Endodermal cell (in vitro differentiated cells): ENCODE results near the gene DHRS2. TPM values are rescaled to one million over a fixed set of nuclear protein-coding genes. Genes with fewer than 3 reads are reported as not detected.
"Not testable (repeated sequence)": the region's sequence is repeated elsewhere in the genome, so short reads cannot be mapped to it uniquely, and the experiment has no call there.

ENCODE experiments used
- DNase-seq: peaks from one replicate; pipeline ENCODE4 v3.0.0-alpha.2; 2017
- H3K27ac ChIP-seq: 2 replicates; pipeline ENCODE4 v1.5.1; 2013; ENCODE audit warnings: mild to moderate bottlenecking, low read depth, low read length, moderate library complexity
- H3K27me3 ChIP-seq: 2 replicates; pipeline ENCODE4 v1.6.1; 2013; ENCODE audit warnings: mild to moderate bottlenecking, low read length, moderate library complexity; ENCODE audit not compliant: insufficient read depth, control insufficient read depth, poor library complexity, severe bottlenecking
- H3K36me3 ChIP-seq: 2 replicates; pipeline ENCODE4 v1.7.0; 2013; ENCODE audit warnings: mild to moderate bottlenecking, low read length, moderate library complexity; ENCODE audit not compliant: control insufficient read depth, insufficient read depth
- H3K4me1 ChIP-seq: one replicate; pipeline ENCODE4 v1.7.0; 2013; ENCODE audit warnings: low read length; ENCODE audit not compliant: control insufficient read depth, insufficient read depth
- H3K4me3 ChIP-seq: 2 replicates; pipeline ENCODE4 v1.5.1; 2013; ENCODE audit warnings: mild to moderate bottlenecking, low read length, moderate library complexity
- H3K9ac ChIP-seq: 2 replicates; pipeline ENCODE4 v1.6.1; 2013; ENCODE audit warnings: mild to moderate bottlenecking, low read length, moderate library complexity; ENCODE audit not compliant: poor library complexity, severe bottlenecking; ENCODE audit errors: extremely low read depth
- H3K9me3 ChIP-seq: 2 replicates; pipeline ENCODE4 v1.6.1; 2013; ENCODE audit warnings: mild to moderate bottlenecking, low read length, moderate library complexity; ENCODE audit not compliant: control insufficient read depth
- H3K27ac Mint-ChIP-seq: 2 replicates; pipeline ENCODE4 v1.8.0; 2020; ENCODE audit warnings: mixed read lengths
- H3K27me3 Mint-ChIP-seq: 2 replicates; pipeline ENCODE4 v1.8.0; 2021; ENCODE audit warnings: mild to moderate bottlenecking, mixed read lengths; ENCODE audit not compliant: insufficient read depth
- H3K36me3 Mint-ChIP-seq: 2 replicates; pipeline ENCODE4 v1.8.0; 2020; ENCODE audit warnings: low read depth, mixed read lengths
- H3K4me1 Mint-ChIP-seq: 2 replicates; pipeline ENCODE4 v1.8.0; 2020; ENCODE audit warnings: mixed read lengths
- H3K4me3 Mint-ChIP-seq: 2 replicates; pipeline ENCODE4 v1.8.0; 2020; ENCODE audit warnings: mild to moderate bottlenecking, moderate library complexity, mixed read lengths
- H3K9me3 Mint-ChIP-seq: 2 replicates; pipeline ENCODE4 v1.8.0; 2020; ENCODE audit warnings: mild to moderate bottlenecking, mixed read lengths
- WGBS, 2 experiments: methylation state at CpG; one replicate each; pipeline versions ENCODE4 v1.1.5 to v1.1.7; 2013; ENCODE audit warnings: missing lambda C conversion rate in 2 of 2, mixed read lengths in 1 of 2; ENCODE audit not compliant: insufficient coverage in 1 of 2, insufficient read length in 1 of 2; 5-methylcytosine and 5-hydroxymethylcytosine counted together
- total RNA-seq, 2 donors: library from RNA; stranded (reverse); fragmentation: NEBNext Ultra II Directional in 1 of 2; extraction: Animal tissue kit (Norgen Biotek cat#: 25700) in 1 of 2; gene quantifications; 2 replicates in 1 of 2; 3 replicates in 1 of 2; pipeline ENCODE4 v1.2.1, GENCODE V29; 2021
- TF ChIP-seq, protein P1 (sequence below): fragments of 200-600 bp; sonication (generic); conservative IDR thresholded peaks from 2 replicates; pipeline ENCODE4 v1.5.0; 2021; ENCODE audit warnings: antibody characterized with exemption, mild to moderate bottlenecking

Gene DHRS2
- total RNA-seq, 2 donors from 2014 or later: 0.66 to 1.2 TPM

DNA sequence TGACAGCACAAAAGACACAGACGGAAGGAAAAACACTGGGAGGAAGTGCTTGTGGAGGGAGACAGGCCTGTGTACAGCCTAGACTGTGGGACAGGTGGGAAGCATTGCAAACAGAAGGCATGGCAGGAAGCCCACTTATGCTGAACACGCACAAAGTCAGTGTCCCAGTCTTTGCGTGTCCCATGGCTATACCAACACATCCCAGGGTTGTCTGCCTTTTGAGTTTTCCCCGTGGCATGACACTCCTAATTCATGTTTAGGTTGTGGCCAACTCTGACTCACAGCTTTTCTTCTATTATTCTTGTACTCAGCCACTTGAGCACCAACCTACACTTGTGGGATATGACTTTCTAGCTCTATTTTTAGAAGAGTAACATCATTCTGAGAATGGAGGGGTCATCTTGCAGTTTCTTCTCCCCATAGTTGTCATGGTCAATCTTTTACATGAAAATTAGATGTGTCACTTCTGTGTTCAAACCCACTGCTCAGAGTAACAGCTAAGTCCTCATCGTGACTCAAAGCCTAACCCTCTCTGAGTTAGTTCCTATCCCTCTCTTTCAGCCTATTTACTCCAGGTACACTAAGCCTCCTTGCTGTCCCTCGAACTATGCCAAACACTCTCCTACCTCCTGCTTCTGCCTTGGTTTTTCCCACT, 30.1 kb upstream of the DHRS2 start:
- Mint-ChIP-seq H3K27me3 (peaks cover 9% of the 10 kb centered on the region), H3K9me3 (peaks cover 16% of the 10 kb centered on the region), H3K36me3 (no peaks in the 10 kb centered on the region), H3K4me3 (no peak overlapping the region), H3K4me1 (peaks cover 5% of the 10 kb centered on the region), H3K27ac (no peak overlapping the region)
- peaks cover 4% of the 10 kb centered on the region for H3K4me1 ChIP-seq
- H3K9ac ChIP-seq: no peak overlapping the region
- H3K4me3 ChIP-seq: no peak overlapping the region
- no peaks in the 10 kb centered on the region for H3K27me3 ChIP-seq
- no peak overlapping the region for H3K27ac ChIP-seq
- DNase-seq: no peak
- H3K36me3 ChIP-seq: no peaks in the 10 kb centered on the region
- 81 to 89% methylated on average over 5 to 6 of the region's 6 CpGs for WGBS, 2 experiments
- peaks cover 10% of the 10 kb centered on the region for H3K9me3 ChIP-seq
- TF ChIP-seq, protein P1, sequence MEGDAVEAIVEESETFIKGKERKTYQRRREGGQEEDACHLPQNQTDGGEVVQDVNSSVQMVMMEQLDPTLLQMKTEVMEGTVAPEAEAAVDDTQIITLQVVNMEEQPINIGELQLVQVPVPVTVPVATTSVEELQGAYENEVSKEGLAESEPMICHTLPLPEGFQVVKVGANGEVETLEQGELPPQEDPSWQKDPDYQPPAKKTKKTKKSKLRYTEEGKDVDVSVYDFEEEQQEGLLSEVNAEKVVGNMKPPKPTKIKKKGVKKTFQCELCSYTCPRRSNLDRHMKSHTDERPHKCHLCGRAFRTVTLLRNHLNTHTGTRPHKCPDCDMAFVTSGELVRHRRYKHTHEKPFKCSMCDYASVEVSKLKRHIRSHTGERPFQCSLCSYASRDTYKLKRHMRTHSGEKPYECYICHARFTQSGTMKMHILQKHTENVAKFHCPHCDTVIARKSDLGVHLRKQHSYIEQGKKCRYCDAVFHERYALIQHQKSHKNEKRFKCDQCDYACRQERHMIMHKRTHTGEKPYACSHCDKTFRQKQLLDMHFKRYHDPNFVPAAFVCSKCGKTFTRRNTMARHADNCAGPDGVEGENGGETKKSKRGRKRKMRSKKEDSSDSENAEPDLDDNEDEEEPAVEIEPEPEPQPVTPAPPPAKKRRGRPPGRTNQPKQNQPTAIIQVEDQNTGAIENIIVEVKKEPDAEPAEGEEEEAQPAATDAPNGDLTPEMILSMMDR: no peak

DNA sequence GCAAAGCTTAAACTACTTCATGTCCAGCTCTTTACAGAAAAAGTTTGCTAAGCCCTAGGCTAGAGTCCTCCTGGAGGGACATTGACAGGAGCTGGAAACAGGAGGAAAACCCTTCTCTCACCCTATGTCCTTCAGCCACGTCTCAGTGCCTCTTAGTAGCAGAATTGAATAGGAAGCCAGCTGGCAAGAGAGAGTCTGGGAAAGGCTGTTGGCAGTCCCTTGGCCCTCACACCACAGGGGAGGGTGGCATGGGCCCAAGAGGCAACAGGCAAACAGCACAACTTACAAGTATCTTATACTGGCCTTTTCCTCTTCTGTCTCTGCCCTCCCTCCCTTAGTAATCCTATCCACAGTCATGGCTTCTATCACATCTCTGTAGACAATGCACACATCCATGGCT, 27.7 kb upstream of the DHRS2 start:
- Mint-ChIP-seq H3K9me3 (peaks cover 16% of the 10 kb centered on the region), H3K4me3 (no peak overlapping the region), H3K36me3 (no peaks in the 10 kb centered on the region), H3K27ac (no peak overlapping the region), H3K27me3 (peaks cover 9% of the 10 kb centered on the region), H3K4me1 (peaks cover 13% of the 10 kb centered on the region)
- peaks cover 10% of the 10 kb centered on the region for H3K9me3 ChIP-seq
- no peak overlapping the region for H3K9ac ChIP-seq
- H3K4me3 ChIP-seq: no peak overlapping the region
- no peaks in the 10 kb centered on the region for H3K27me3 ChIP-seq
- H3K36me3 ChIP-seq: no peaks in the 10 kb centered on the region
- H3K4me1 ChIP-seq: peaks cover 6% of the 10 kb centered on the region
- H3K27ac ChIP-seq: no peak overlapping the region
- WGBS, 2 experiments: 73% methylated on average over 1 of the region's 1 CpG; no CpG with 5 or more reads in 1 of the 2 experiments
- TF ChIP-seq, protein P1: no peak
- DNase-seq: no peak

DNA sequence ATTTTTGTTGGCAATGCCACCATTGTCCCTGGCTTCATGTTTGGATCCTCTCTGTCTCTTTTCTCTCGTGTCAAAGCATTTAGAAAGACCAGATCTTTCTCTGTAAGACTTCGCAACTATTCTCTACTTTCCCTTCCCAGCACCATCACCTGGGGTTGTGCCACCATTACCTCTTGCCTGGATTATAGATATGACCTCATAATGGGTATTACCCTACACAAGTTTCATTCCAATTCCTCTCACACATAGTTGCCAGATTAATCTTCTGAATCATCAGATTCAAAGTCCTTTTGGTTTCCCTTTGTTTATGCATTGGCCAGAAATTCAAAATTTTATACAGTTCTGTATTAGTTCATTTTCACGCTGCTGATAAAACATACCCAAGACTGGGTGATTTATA, 27.2 kb upstream of the DHRS2 start:
- DNase-seq: no peak
- Histone ChIP-seq H3K27me3 (no peaks in the 10 kb centered on the region), H3K27ac (no peak overlapping the region), H3K9ac (no peak overlapping the region), H3K4me3 (no peak overlapping the region), H3K36me3 (no peaks in the 10 kb centered on the region), H3K9me3 (peaks cover 10% of the 10 kb centered on the region), H3K4me1 (peaks cover 6% of the 10 kb centered on the region)
- peaks cover 9% of the 10 kb centered on the region for H3K27me3 Mint-ChIP-seq
- H3K9me3 Mint-ChIP-seq: peaks cover 16% of the 10 kb centered on the region
- no peak overlapping the region for H3K4me3 Mint-ChIP-seq
- 84 to 100% methylated on average over 2 to 3 of the region's 3 CpGs for WGBS, 2 experiments
- no peak overlapping the region for H3K27ac Mint-ChIP-seq
- no peaks in the 10 kb centered on the region for H3K36me3 Mint-ChIP-seq
- H3K4me1 Mint-ChIP-seq: peaks cover 19% of the 10 kb centered on the region
- TF ChIP-seq, protein P1: no peak

DNA sequence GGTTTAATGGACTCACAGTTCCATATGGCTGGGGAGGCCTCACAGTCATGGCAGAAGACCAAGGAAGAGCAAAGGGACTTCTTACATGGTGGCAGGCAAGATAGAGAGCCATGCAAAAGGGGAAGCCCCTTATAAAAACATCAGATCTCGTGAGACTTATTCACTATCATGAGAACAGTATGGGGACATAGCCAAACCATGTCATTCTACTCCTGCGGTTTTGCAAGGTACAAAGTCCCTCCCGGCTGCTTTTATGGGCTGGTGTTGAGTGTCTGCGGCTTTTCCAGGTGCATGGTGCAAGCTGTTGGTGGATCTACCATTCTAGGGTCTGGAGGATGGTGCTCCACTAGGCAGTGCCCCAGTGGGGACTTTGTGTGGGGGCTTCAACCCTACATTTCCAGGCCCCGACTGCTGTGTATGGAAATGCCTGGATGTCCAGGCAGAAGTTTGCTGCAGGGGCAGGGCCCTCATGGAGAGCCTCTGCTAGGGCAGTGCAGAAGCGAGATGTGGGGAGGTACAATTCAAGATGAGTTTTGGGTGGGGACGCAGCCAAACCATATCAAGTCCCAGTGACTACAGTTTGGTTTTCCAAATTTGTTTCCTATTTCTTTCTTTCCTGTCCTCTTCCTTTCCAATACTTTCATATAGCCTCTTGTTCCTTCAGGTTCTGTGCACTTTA, 26.6 kb upstream of the DHRS2 start:
- peaks cover 16% of the 10 kb centered on the region for H3K9me3 Mint-ChIP-seq
- WGBS, 2 experiments: 75 to 100% methylated on average over 1 to 6 of the region's 7 CpGs
- H3K4me3 Mint-ChIP-seq, H3K4me3 ChIP-seq, H3K27me3 ChIP-seq, DNase-seq, H3K27ac Mint-ChIP-seq, H3K9ac ChIP-seq, H3K27ac ChIP-seq, H3K27me3 Mint-ChIP-seq, H3K36me3 ChIP-seq, H3K36me3 Mint-ChIP-seq: not testable (repeated sequence)
- H3K4me1 Mint-ChIP-seq: peaks cover 24% of the 10 kb centered on the region
- Histone ChIP-seq H3K4me1 (peaks cover 12% of the 10 kb centered on the region), H3K9me3 (peaks cover 10% of the 10 kb centered on the region)
